HEK293T (cell line): ENCODE measurements around the gene SSBP2.

Source experiments
- BHLHE40 ChIP-seq: fragments of 450-650 bp; IDR thresholded peaks from 2 replicates; pipeline ENCODE4 v1.6.1; 2016; ENCODE audit warnings: mild to moderate bottlenecking, moderate library complexity, borderline replicate concordance
- FOXK2 ChIP-seq: fragments of 450-650 bp; IDR thresholded peaks from 2 replicates; pipeline ENCODE4 v1.6.1; 2016; ENCODE audit warnings: mild to moderate bottlenecking
- NFRKB ChIP-seq: fragments of 450-650 bp; IDR thresholded peaks from 2 replicates; pipeline ENCODE4 v1.6.1; 2016; ENCODE audit warnings: mild to moderate bottlenecking, moderate library complexity
- PKNOX1 ChIP-seq: fragments of 450-650 bp; IDR thresholded peaks from 2 replicates; pipeline ENCODE4 v1.6.1; 2016
- SP1 ChIP-seq: fragments of 450-650 bp; IDR thresholded peaks from 2 replicates; pipeline ENCODE4 v1.6.1; 2017
- TARDBP ChIP-seq: fragments of 450-650 bp; IDR thresholded peaks from 2 replicates; pipeline ENCODE4 v1.6.1; 2016

GRCh38 chr5:81772488-81772887 lies 21.6 kb upstream of the SSBP2 start:
- TF ChIP-seq NFRKB (no peak), TARDBP (no peak), PKNOX1 (no peak), FOXK2 (no peak), BHLHE40 (no peak), SP1 (no peak)
